ENCODE results near the gene TAB2. TPM values are rescaled to one million over a fixed set of nuclear protein-coding genes. Genes with fewer than 3 reads are reported as not detected.

TAB2 gene
- total RNA-seq, 1 donor from 2014 or later, result 69.0 TPM

GRCh38 chr6:149435919-149436586 is 118.5 kb downstream of the TAB2 start:
- CTCF ChIA-PET, result interaction anchor here (1.3 kb wide), 1 partner anchor 81 kb away, joined by 5 read pairs; no protein-coding TSS in a partner anchor
- DNase-seq, result no peak

GRCh38 chr6:149436647-149437046 is 119.1 kb downstream of the TAB2 start:
- Mint-ChIP-seq H3K36me3 (ENCODE audit: low read depth) (no peaks in the 10 kb centered on the region), H3K9me3 (no peaks in the 10 kb centered on the region), H3K27me3 (no peaks in the 10 kb centered on the region), H3K4me1 (peaks cover 26% of the 10 kb centered on the region), H3K27ac (no peak overlapping the region), H3K4me3 (no peak overlapping the region)
- DNase-seq (no peak), ATAC-seq (ENCODE audit: low read depth) (no peak)
- intact Hi-C loops (cut with micrococcal nuclease), result no loop called here
- POLR2A ChIA-PET, result interaction anchor here (0.5 to 0.6 kb wide), 2 partner anchors 48 to 316 kb away, joined by 5 to 12 read pairs; partner anchors contain the start of gene ZC3H12D
- TF ChIP-seq, protein P1, sequence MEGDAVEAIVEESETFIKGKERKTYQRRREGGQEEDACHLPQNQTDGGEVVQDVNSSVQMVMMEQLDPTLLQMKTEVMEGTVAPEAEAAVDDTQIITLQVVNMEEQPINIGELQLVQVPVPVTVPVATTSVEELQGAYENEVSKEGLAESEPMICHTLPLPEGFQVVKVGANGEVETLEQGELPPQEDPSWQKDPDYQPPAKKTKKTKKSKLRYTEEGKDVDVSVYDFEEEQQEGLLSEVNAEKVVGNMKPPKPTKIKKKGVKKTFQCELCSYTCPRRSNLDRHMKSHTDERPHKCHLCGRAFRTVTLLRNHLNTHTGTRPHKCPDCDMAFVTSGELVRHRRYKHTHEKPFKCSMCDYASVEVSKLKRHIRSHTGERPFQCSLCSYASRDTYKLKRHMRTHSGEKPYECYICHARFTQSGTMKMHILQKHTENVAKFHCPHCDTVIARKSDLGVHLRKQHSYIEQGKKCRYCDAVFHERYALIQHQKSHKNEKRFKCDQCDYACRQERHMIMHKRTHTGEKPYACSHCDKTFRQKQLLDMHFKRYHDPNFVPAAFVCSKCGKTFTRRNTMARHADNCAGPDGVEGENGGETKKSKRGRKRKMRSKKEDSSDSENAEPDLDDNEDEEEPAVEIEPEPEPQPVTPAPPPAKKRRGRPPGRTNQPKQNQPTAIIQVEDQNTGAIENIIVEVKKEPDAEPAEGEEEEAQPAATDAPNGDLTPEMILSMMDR (IDR thresholded peaks at IDR 0.05), result no peak
- CTCF ChIA-PET, result interaction anchor here (1.3 kb wide), 1 partner anchor 80 kb away, joined by 5 read pairs; no protein-coding TSS in a partner anchor

More at GRCh38 chr6:149435919-149436586, 118.5 kb downstream of the TAB2 start:
- POLR2A ChIA-PET, result interaction anchor here (0.5 to 0.6 kb wide), 2 partner anchors 49 to 316 kb away, joined by 5 to 12 read pairs; partner anchors contain the start of gene ZC3H12D
- H3K27me3 Mint-ChIP-seq, result no peaks in the 10 kb centered on the region
- H3K4me1 Mint-ChIP-seq, result peaks cover 26% of the 10 kb centered on the region
- intact Hi-C loops (cut with micrococcal nuclease), result no loop called here
- ATAC-seq (ENCODE audit: low read depth), result no peak
- H3K9me3 Mint-ChIP-seq, result no peaks in the 10 kb centered on the region
- TF ChIP-seq, protein P1 (IDR thresholded peaks at IDR 0.05), result no peak
- H3K27ac Mint-ChIP-seq, result no peak overlapping the region
- H3K36me3 Mint-ChIP-seq (ENCODE audit: low read depth), result no peaks in the 10 kb centered on the region
- no peak overlapping the region for H3K4me3 Mint-ChIP-seq

DNA sequence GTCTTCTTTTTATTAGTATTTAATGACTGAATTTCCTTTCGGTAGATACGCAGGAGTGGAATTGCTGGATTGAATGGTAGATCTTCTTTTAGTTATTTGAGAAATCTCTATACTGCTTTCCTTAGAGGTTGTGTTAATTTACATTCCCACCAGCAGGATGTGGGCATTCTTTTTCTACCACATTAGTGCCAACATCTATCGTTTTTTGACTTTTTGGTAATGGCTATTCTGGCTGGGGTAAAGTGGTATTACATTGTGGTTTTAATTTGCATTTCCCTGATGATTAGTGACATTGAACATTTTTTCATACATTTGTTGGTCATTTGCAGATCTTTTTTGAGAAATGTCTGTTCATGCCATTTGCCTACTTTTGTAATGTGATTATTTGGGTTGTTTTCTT is 119.7 kb downstream of the TAB2 start:
- TF ChIP-seq, protein P1 (IDR thresholded peaks at IDR 0.05), result no peak
- ATAC-seq (ENCODE audit: low read depth), result no peak
- Mint-ChIP-seq H3K36me3 (ENCODE audit: low read depth) (no peaks in the 10 kb centered on the region), H3K9me3 (no peaks in the 10 kb centered on the region), H3K27me3 (no peaks in the 10 kb centered on the region), H3K4me3 (no peak overlapping the region), H3K4me1 (peaks cover 22% of the 10 kb centered on the region), H3K27ac (no peak overlapping the region)
- ChIA-PET POLR2A (no interaction called here), CTCF (interaction anchor here (1.3 kb wide), 1 partner anchor 80 kb away, joined by 5 read pairs; no protein-coding TSS in a partner anchor)
- intact Hi-C loops (cut with micrococcal nuclease), result no loop called here
- no peak for DNase-seq

DNA sequence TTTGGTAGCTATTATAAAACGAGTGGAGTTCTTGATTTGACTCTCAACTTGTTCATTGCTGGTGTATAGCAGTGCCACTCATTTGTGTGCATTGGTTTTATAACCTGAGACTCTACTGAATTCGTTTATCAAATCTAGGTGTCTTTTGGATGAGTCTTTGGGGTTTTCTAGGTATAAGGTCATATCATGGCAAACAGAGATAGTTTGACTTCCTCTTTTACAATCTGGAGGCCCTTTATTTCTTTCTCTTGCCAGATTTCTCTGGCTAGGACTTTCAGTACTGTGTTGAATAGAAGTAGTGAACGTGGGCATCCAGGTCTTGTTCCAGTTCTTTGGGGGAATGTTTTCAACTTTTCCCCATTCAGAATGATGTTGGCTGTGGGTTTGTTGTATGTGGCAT is 121.3 kb downstream of the TAB2 start:
- H3K27ac Mint-ChIP-seq, result peak overlapping the region; percentile 62
- peaks cover 25% of the 10 kb centered on the region for H3K4me1 Mint-ChIP-seq
- ChIA-PET CTCF (interaction anchor here (0.7 to 2.1 kb wide), 2 partner anchors 78 to 345 kb away, joined by 3 to 5 read pairs; no protein-coding TSS in a partner anchor), POLR2A (no interaction called here)
- TF ChIP-seq, protein P1 (IDR thresholded peaks at IDR 0.05), result no peak
- H3K9me3 Mint-ChIP-seq, result no peaks in the 10 kb centered on the region
- DNase-seq (no peak), ATAC-seq (ENCODE audit: low read depth) (peak; percentile 58)
- no peaks in the 10 kb centered on the region for H3K27me3 Mint-ChIP-seq
- H3K4me3 Mint-ChIP-seq, result peak overlapping the region; percentile 16
- H3K36me3 Mint-ChIP-seq (ENCODE audit: low read depth), result no peaks in the 10 kb centered on the region
- intact Hi-C loops (cut with micrococcal nuclease), result no loop called here

DNA sequence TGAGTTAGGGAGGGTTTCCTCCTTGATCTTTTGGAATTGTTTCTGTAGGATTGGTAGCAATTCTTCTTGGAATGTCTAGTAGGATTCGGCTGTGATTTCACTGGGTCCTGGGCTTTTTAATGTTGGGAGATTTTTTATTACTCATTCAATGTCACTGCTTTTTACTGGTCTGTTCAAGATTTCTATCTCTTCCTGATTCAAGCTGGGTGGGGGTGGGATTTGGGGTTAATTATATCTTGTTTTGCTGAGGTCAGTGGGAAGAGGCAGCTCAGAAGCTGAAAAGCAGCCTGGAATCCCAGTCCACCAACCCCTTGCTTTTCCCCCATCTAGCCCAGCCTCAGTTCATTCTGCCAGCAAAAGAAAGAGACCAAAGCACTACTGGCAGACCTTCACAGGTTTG is 122.1 kb downstream of the TAB2 start:
- ATAC-seq (ENCODE audit: low read depth) (no peak), DNase-seq (no peak)
- Mint-ChIP-seq H3K4me1 (peaks cover 25% of the 10 kb centered on the region), H3K4me3 (no peak overlapping the region), H3K27ac (peak overlapping the region; percentile 62), H3K27me3 (no peaks in the 10 kb centered on the region), H3K9me3 (no peaks in the 10 kb centered on the region), H3K36me3 (ENCODE audit: low read depth) (no peaks in the 10 kb centered on the region)
- intact Hi-C loops (cut with micrococcal nuclease), result no loop called here
- TF ChIP-seq, protein P1 (IDR thresholded peaks at IDR 0.05), result no peak
- CTCF ChIA-PET, result interaction anchor here (2.1 kb wide), 1 partner anchor 78 kb away, joined by 5 read pairs; no protein-coding TSS in a partner anchor
- POLR2A ChIA-PET, result interaction anchor here (0.6 to 1.0 kb wide), 2 partner anchors 24 to 46 kb away, joined by 3 to 9 read pairs; partner anchors contain the start of gene ZC3H12D
